ENCODE data around the gene ATP10B. TPM values are rescaled to one million over a fixed set of nuclear protein-coding genes. Genes with fewer than 3 reads are reported as not detected.

The ATP10B gene
- total and polyA plus RNA-seq, 2 experiments from 2014 or later = 2.7 to 5.1 TPM

DNA sequence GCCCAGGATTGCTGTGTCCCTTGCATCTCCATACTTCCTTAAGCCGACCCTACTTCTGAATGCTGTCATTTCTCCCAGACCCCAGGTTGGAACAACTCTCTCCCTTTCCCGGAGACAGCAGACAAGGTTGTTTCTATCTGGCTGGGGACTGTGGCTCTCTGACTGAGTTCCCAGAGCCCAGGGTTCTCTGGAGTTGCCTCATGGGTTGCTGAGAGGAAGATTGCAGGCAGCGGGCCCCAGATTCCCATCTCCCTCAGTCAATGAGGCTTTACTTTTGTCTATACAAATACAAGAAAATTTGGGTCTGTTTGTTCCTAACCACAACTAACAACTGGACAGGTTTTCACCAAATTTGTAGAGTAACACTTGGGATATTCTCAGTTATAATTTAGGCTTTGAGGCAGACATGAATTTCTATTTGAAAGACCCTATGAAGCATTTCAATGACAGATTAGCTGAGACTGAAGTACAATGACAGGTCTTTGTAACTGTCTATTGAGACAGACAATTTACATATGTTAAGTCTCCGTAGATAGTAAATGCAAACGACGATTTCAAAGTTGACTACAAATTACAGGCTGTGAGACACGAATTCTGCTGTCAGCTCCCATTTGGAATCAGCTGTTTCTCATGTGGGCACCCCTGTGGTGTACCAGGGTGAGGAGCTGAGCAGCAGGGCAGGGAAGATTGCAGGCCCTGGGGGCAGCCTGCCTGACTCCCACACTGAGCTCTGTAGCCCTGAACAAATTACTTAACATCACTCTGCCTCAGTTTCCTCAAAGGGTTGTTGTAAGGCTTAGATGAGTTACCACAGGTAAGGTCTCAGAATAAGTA is 107.5 kb downstream of the ATP10B start:
- WGBS (ENCODE audit: low lambda C conversion rate, missing lambda C conversion rate) = 60% methylated on average over 7 of the region's 7 CpGs
- Histone ChIP-seq H3K9me2 (replicated peaks; ENCODE audit: insufficient read depth) (no peaks in the 10 kb centered on the region), H3K4me1 (ENCODE audit: insufficient read depth) (no peaks in the 10 kb centered on the region)

GRCh38 chr5:160743027-160743426 is 109.0 kb downstream of the ATP10B start:
- Histone ChIP-seq H3K9me3 (ENCODE audit: low read depth) (no peaks in the 10 kb centered on the region), H3K4me2 (no peak overlapping the region), H3K4me3 (no peak overlapping the region), H3K79me2 (no peaks in the 10 kb centered on the region), H3K4me1 (ENCODE audit: insufficient read depth) (no peaks in the 10 kb centered on the region), H3K36me3 (replicated peaks; ENCODE audit: insufficient read depth, low read depth) (no peaks in the 10 kb centered on the region), H3K9me2 (replicated peaks; ENCODE audit: insufficient read depth) (no peaks in the 10 kb centered on the region), H2AFZ (no peak overlapping the region), H4K20me1 (ENCODE audit: insufficient read depth, poor library complexity, severe bottlenecking) (no peaks in the 10 kb centered on the region), H3K27ac (no peak overlapping the region), H3K27me3 (no peaks in the 10 kb centered on the region)
- no peak for DNase-seq (ENCODE audit: low spot score)
- no peak for TF ChIP-seq EZH2 (IDR thresholded peaks at IDR 0.05; ENCODE audit: borderline replicate concordance)
- TF ChIP-seq EZH2phosphoT487 (IDR thresholded peaks at IDR 0.05; ENCODE audit: low read depth, severe bottlenecking, unreplicated experiment) = no peak
- TF ChIP-seq, protein P1, sequence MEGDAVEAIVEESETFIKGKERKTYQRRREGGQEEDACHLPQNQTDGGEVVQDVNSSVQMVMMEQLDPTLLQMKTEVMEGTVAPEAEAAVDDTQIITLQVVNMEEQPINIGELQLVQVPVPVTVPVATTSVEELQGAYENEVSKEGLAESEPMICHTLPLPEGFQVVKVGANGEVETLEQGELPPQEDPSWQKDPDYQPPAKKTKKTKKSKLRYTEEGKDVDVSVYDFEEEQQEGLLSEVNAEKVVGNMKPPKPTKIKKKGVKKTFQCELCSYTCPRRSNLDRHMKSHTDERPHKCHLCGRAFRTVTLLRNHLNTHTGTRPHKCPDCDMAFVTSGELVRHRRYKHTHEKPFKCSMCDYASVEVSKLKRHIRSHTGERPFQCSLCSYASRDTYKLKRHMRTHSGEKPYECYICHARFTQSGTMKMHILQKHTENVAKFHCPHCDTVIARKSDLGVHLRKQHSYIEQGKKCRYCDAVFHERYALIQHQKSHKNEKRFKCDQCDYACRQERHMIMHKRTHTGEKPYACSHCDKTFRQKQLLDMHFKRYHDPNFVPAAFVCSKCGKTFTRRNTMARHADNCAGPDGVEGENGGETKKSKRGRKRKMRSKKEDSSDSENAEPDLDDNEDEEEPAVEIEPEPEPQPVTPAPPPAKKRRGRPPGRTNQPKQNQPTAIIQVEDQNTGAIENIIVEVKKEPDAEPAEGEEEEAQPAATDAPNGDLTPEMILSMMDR (IDR thresholded peaks at IDR 0.05; ENCODE audit: poor library complexity) = no peak
- WGBS (ENCODE audit: low lambda C conversion rate, missing lambda C conversion rate) = 93% methylated on average over 3 of the region's 3 CpGs

More for the DNA sequence above, 107.5 kb downstream of the ATP10B start:
- Histone ChIP-seq H3K27me3 (no peaks in the 10 kb centered on the region), H3K4me3 (no peak overlapping the region), H3K27ac (no peak overlapping the region), H3K4me2 (no peak overlapping the region), H3K79me2 (no peaks in the 10 kb centered on the region), H4K20me1 (ENCODE audit: insufficient read depth, poor library complexity, severe bottlenecking) (no peaks in the 10 kb centered on the region), H3K9me3 (ENCODE audit: low read depth) (no peaks in the 10 kb centered on the region), H3K36me3 (replicated peaks; ENCODE audit: insufficient read depth, low read depth) (no peaks in the 10 kb centered on the region), H2AFZ (no peak overlapping the region)
- TF ChIP-seq EZH2 (IDR thresholded peaks at IDR 0.05; ENCODE audit: borderline replicate concordance) = no peak
- no peak for TF ChIP-seq EZH2phosphoT487 (IDR thresholded peaks at IDR 0.05; ENCODE audit: low read depth, severe bottlenecking, unreplicated experiment)
- TF ChIP-seq, protein P1 (IDR thresholded peaks at IDR 0.05; ENCODE audit: poor library complexity) = no peak
- no peak for DNase-seq (ENCODE audit: low spot score)

DNA sequence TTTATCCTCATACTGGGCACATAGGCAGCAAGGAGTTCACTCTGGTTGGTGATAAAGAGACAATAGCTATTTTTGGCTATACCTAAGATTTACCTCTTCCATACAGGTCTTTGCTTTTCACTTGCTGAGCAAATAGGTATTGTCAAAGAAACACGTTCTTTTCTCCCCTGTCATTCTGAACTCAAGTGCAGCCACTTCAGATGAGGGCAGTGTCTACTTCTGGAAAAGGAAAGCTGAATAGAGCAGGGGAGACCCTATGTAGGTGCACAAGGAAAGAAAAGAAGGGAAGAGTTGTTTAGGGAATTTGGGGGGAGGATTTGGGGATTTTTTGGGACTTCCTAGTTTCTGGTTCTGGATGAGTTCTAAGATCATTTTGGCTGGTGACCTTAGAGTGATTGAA is 109.6 kb downstream of the ATP10B start:
- H2AFZ ChIP-seq = no peak overlapping the region
- 84% methylated on average over 1 of the region's 1 CpG for WGBS (ENCODE audit: low lambda C conversion rate, missing lambda C conversion rate)

More for the DNA sequence above, 109.6 kb downstream of the ATP10B start:
- Histone ChIP-seq H3K4me2 (no peak overlapping the region), H3K9me3 (ENCODE audit: low read depth) (no peaks in the 10 kb centered on the region), H3K36me3 (replicated peaks; ENCODE audit: insufficient read depth, low read depth) (no peaks in the 10 kb centered on the region), H3K27ac (no peak overlapping the region), H3K27me3 (no peaks in the 10 kb centered on the region), H3K4me1 (ENCODE audit: insufficient read depth) (no peaks in the 10 kb centered on the region), H3K9me2 (replicated peaks; ENCODE audit: insufficient read depth) (no peaks in the 10 kb centered on the region), H4K20me1 (ENCODE audit: insufficient read depth, poor library complexity, severe bottlenecking) (no peaks in the 10 kb centered on the region), H3K79me2 (no peaks in the 10 kb centered on the region), H3K4me3 (no peak overlapping the region)
- no peak for DNase-seq (ENCODE audit: low spot score)
- TF ChIP-seq, protein P1 (IDR thresholded peaks at IDR 0.05; ENCODE audit: poor library complexity) = no peak
- TF ChIP-seq EZH2 (IDR thresholded peaks at IDR 0.05; ENCODE audit: borderline replicate concordance) = no peak
- TF ChIP-seq EZH2phosphoT487 (IDR thresholded peaks at IDR 0.05; ENCODE audit: low read depth, severe bottlenecking, unreplicated experiment) = no peak

Measured in hepatocyte (in vitro differentiated cells).